ENCODE data around the gene TOB1.
"Not testable (repeated sequence)": the region's sequence is repeated elsewhere in the genome, so short reads cannot be mapped to it uniquely, and the experiment has no call there.

TOB1 gene

DNA sequence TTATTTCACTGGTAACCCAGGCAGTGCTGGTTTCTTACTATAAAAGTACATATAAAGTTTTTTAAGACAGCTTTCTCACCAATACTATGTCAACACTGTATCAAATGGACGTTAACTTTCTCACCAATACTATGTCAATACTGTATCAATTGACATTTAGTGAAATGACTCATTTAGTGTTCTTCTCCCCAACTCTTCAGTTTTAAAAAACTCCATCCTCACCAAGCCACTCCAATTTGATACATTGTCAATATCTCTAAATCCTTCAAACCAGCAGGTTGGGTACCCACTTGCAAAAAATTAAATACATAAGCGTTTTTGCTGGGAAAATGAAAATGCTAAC is 4.8 kb downstream of the TOB1 start:
- H3K36me3 ChIP-seq, result peaks cover 22 to 34% (median 24%) of the 10 kb centered on the region in 3 donors
- peak overlapping the region; percentile 36 to 97 for H3K27ac ChIP-seq
- peaks cover 0 to 30% (median 22%) of the 10 kb centered on the region in 4 donors for H3K4me1 ChIP-seq
- intact Hi-C loops (cut with DNase I; ENCODE audit: low total_unique reads), result no loop called here
- TF ChIP-seq, protein P1, sequence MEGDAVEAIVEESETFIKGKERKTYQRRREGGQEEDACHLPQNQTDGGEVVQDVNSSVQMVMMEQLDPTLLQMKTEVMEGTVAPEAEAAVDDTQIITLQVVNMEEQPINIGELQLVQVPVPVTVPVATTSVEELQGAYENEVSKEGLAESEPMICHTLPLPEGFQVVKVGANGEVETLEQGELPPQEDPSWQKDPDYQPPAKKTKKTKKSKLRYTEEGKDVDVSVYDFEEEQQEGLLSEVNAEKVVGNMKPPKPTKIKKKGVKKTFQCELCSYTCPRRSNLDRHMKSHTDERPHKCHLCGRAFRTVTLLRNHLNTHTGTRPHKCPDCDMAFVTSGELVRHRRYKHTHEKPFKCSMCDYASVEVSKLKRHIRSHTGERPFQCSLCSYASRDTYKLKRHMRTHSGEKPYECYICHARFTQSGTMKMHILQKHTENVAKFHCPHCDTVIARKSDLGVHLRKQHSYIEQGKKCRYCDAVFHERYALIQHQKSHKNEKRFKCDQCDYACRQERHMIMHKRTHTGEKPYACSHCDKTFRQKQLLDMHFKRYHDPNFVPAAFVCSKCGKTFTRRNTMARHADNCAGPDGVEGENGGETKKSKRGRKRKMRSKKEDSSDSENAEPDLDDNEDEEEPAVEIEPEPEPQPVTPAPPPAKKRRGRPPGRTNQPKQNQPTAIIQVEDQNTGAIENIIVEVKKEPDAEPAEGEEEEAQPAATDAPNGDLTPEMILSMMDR (IDR thresholded peaks at IDR 0.05), result no peak
- DNase-seq, result no peak
- H3K4me3 ChIP-seq, result no peak overlapping the region
- H3K27me3 ChIP-seq, result no peaks in the 10 kb centered on the region
- H3K9me3 ChIP-seq, result no peaks in the 10 kb centered on the region

DNA sequence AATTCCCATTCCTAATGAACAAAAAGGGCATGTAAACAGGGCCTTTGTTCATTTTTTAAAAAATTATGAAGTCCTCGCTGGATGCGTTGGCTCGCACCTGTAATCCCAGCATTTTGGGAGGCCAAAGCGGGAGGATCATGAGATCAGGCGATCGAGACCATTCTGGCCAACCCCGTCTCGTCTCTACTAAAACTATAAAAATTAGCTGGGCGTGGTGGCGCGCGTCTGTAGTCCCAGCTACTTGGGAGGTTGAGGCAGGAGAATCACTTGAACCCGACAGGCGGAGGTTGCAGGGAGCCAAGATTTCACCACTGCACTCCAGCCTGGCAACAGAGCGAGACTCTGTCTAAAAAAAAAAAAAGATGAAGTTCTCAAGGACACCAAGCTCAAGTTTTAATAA is 6.4 kb downstream of the TOB1 start:
- H3K27ac ChIP-seq; DNase-seq; intact Hi-C loops (cut with DNase I; ENCODE audit: low total_unique reads); H3K4me3 ChIP-seq; H3K9me3 ChIP-seq; H3K27me3 ChIP-seq: not testable (repeated sequence)
- H3K4me1 ChIP-seq, result peaks cover 0 to 30% (median 22%) of the 10 kb centered on the region in 4 donors
- H3K36me3 ChIP-seq, result peaks cover 22 to 29% (median 24%) of the 10 kb centered on the region in 3 donors

DNA sequence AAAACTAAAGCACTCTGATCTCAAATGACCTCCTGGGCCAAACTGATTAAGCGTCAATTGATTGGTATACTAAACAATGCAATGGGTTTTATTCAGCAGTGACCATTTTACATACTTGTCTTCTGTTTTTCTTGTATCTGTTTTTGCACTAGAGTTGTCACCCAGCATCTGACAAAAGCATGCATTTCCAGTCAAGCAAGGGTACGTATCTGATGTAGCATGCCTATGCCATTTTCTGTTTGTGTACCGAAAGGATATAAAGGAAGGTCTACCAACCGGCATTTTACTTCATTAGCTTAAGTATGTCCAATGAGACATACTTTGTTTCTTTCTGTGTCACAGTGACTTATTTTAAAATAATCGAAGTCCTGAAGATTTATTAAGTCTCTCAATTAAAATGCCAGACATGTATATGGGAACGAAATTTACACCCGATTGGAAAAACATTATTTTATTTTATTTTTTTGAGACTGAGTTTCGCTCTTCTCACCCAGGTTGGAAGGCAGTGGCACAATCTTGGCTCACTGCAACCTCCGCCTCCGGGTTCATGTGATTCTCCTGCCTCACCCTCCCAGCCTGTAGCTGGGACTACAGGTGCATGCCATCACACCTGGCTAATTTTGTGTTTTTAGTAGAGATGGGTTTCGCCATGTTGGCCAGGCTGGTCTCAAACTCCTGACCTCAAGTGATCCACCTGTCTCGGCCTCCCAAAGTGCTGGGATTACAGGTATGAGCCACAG is 7.5 kb downstream of the TOB1 start:
- TF ChIP-seq, protein P1 (IDR thresholded peaks at IDR 0.05), result no peak
- intact Hi-C loops (cut with DNase I; ENCODE audit: low total_unique reads), result no loop called here
- Histone ChIP-seq H3K9me3 (no peaks in the 10 kb centered on the region), H3K4me3 (no peak overlapping the region), H3K27ac (no peak overlapping the region), H3K4me1 (peaks cover 0 to 29% (median 21%) of the 10 kb centered on the region in 4 donors), H3K27me3 (no peaks in the 10 kb centered on the region), H3K36me3 (peaks cover 22 to 28% (median 24%) of the 10 kb centered on the region in 3 donors)
- no peak for DNase-seq

DNA sequence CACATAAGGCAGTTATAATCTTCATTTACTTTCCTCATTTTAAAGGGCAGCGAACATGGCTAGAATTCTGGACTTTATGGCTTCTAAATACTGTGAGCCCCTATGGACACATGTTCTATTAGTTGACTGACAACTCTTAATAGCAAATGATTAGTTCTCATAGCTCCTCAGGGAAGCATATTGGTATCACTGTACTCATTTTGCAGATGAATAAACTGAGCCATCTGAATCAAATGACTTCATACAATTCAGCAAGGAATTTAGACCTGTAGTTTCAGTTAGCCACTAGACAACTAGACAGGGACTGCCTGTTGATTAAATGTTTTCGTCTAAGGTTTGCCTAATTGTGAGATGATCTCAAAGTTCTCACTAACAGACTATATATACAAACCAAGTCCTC is 9.7 kb downstream of the TOB1 start:
- TF ChIP-seq, protein P1 (IDR thresholded peaks at IDR 0.05), result no peak
- intact Hi-C loops (cut with DNase I; ENCODE audit: low total_unique reads), result no loop called here
- Histone ChIP-seq H3K4me1 (peaks cover 0 to 22% (median 16%) of the 10 kb centered on the region in 4 donors), H3K27me3 (no peaks in the 10 kb centered on the region), H3K9me3 (no peaks in the 10 kb centered on the region), H3K27ac (no peak overlapping the region), H3K4me3 (no peak overlapping the region), H3K36me3 (peaks cover under 1 to 11% (median 5%) of the 10 kb centered on the region in 3 donors)
- DNase-seq, result no peak

DNA sequence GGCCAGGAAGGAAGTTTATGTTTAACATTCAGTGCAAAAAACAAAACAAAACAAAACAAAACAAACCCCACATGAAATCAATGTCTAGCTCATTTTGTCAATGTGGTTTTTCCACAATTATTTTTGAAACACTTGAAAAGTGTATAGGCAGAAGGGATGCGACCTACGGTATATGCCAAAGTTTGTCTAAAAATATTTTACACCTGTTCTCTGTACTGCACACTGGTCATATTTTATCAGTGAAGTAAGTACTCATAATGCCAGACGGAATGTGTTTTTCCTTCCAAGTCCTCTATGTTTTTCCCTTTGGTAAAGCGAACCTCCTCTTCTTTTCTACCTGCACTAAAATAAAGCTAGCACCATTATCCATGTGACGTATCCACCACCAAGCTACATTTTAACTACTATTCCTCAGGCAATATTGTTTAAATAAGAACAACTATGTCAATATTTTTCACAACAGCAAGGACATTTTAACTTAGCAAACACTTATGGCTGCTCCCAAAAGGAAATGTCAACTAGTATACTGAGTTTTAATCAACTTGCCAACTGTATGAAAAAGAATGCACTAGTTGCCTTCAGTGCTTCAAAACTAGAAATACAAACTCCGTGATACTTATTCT is 10.3 kb downstream of the TOB1 start:
- intact Hi-C loops (cut with DNase I; ENCODE audit: low total_unique reads), result no loop called here
- Histone ChIP-seq H3K36me3 (peaks cover 0 to 6% (median 0%) of the 10 kb centered on the region in 3 donors), H3K27ac (no peak overlapping the region), H3K27me3 (no peaks in the 10 kb centered on the region), H3K4me3 (no peak overlapping the region), H3K4me1 (peaks cover 0 to 16% (median 11%) of the 10 kb centered on the region in 4 donors), H3K9me3 (no peaks in the 10 kb centered on the region)
- TF ChIP-seq, protein P1 (IDR thresholded peaks at IDR 0.05), result no peak
- DNase-seq, result no peak

DNA sequence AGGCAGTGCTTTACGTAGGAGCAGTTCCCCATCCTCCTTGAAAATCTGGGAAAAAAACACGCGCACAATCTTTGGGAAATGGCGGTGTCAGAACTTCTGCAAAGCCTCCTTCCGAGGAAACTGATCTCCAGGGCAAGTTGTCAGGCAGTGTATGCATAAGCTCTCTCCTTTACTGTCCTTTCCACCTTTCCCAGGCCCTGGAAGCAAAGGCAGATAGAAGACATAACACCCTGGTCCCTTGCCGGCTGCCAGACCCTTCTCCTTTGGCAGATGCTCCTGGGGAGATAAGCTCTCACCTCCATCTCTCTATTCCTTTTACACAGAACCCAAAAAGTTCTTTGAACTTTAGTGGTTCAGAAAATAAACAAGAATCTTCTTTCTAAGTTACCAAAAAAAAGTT is 12.4 kb downstream of the TOB1 start:
- DNase-seq, result no peak
- TF ChIP-seq, protein P1 (IDR thresholded peaks at IDR 0.05), result no peak
- H3K4me3 ChIP-seq, result no peak overlapping the region
- H3K27ac ChIP-seq, result no peak overlapping the region
- intact Hi-C loops (cut with DNase I; ENCODE audit: low total_unique reads), result loop anchor here (5.0 kb wide), 1 partner anchor 99 kb away; no protein-coding TSS in a partner anchor
- H3K4me1 ChIP-seq, result peaks cover 0 to 15% (median 9%) of the 10 kb centered on the region in 4 donors
- no peaks in the 10 kb centered on the region for H3K27me3 ChIP-seq
- H3K9me3 ChIP-seq, result no peaks in the 10 kb centered on the region
- H3K36me3 ChIP-seq, result no peaks in the 10 kb centered on the region
